WTC11 (cell line): ENCODE data around the gene CAMTA1.

Experiments
- CREB1 ChIP-seq: sonication (generic); formaldehyde crosslinking; IDR thresholded peaks from 2 replicates; pipeline ENCODE4 v1.8.0; 2023; ENCODE audit warnings: mild to moderate bottlenecking, missing genetic modification reagents
- FOXK1 ChIP-seq: sonication (generic); formaldehyde crosslinking; IDR thresholded peaks from 2 replicates; pipeline ENCODE4 v1.8.0; 2022; ENCODE audit warnings: mild to moderate bottlenecking, moderate library complexity, missing genetic modification reagents
- GTF2I ChIP-seq: fragments of 250-450 bp; sonication (Bioruptor Pico); conservative IDR thresholded peaks from 2 replicates; pipeline ENCODE4 v1.4.0; 2021; ENCODE audit warnings: mild to moderate bottlenecking
- NFYB ChIP-seq: sonication (generic); formaldehyde crosslinking; conservative IDR thresholded peaks from 2 replicates; pipeline ENCODE4 v1.8.0; 2022; ENCODE audit warnings: low read depth, missing genetic modification reagents
- NR2C2 ChIP-seq: sonication (generic); formaldehyde crosslinking; IDR thresholded peaks from 2 replicates; pipeline ENCODE4 v1.8.0; 2022; ENCODE audit warnings: mild to moderate bottlenecking, missing genetic modification reagents
- SMAD3 ChIP-seq: sonication (generic); formaldehyde crosslinking; IDR thresholded peaks from 2 replicates; pipeline ENCODE4 v1.8.0; 2022; ENCODE audit warnings: missing genetic modification reagents, mild to moderate bottlenecking, borderline replicate concordance
- SOX15 ChIP-seq: fragments of 250-450 bp; sonication (Bioruptor Pico); IDR thresholded peaks from 2 replicates; pipeline ENCODE4 v1.9.0; 2021; ENCODE audit warnings: mild to moderate bottlenecking
- SP1 ChIP-seq: sonication (generic); formaldehyde crosslinking; conservative IDR thresholded peaks from 2 replicates; pipeline ENCODE4 v1.8.1; 2022; ENCODE audit warnings: missing genetic modification reagents
- TEAD4 ChIP-seq: sonication (generic); formaldehyde crosslinking; IDR thresholded peaks from 2 replicates; pipeline ENCODE4 v1.8.0; 2022; ENCODE audit warnings: mild to moderate bottlenecking, missing genetic modification reagents
- ZNF671 ChIP-seq: fragments of 250-450 bp; sonication (Bioruptor Pico); IDR thresholded peaks from 2 replicates; pipeline ENCODE4 v1.8.0; 2021; ENCODE audit warnings: mild to moderate bottlenecking
- TF ChIP-seq, protein P1 (sequence below): sonication (generic); formaldehyde crosslinking; IDR thresholded peaks from 2 replicates; pipeline ENCODE4 v1.8.1; 2023; ENCODE audit warnings: mild to moderate bottlenecking, moderate library complexity, missing genetic modification reagents
- TF ChIP-seq, protein P2 (sequence below): sonication (generic); formaldehyde crosslinking; IDR thresholded peaks from 2 replicates; pipeline ENCODE4 v1.8.0; 2023; ENCODE audit warnings: mild to moderate bottlenecking, missing genetic modification reagents
- TF ChIP-seq, protein P3 (sequence below): fragments of 200-600 bp; IDR thresholded peaks from 2 replicates; pipeline ENCODE4 v1.8.0; 2022; ENCODE audit warnings: antibody characterized with exemption
- TF ChIP-seq, protein P4 (sequence below): sonication (generic); formaldehyde crosslinking; IDR thresholded peaks from 2 replicates; pipeline ENCODE4 v1.8.0; 2022; ENCODE audit warnings: mild to moderate bottlenecking, missing genetic modification reagents

DNA sequence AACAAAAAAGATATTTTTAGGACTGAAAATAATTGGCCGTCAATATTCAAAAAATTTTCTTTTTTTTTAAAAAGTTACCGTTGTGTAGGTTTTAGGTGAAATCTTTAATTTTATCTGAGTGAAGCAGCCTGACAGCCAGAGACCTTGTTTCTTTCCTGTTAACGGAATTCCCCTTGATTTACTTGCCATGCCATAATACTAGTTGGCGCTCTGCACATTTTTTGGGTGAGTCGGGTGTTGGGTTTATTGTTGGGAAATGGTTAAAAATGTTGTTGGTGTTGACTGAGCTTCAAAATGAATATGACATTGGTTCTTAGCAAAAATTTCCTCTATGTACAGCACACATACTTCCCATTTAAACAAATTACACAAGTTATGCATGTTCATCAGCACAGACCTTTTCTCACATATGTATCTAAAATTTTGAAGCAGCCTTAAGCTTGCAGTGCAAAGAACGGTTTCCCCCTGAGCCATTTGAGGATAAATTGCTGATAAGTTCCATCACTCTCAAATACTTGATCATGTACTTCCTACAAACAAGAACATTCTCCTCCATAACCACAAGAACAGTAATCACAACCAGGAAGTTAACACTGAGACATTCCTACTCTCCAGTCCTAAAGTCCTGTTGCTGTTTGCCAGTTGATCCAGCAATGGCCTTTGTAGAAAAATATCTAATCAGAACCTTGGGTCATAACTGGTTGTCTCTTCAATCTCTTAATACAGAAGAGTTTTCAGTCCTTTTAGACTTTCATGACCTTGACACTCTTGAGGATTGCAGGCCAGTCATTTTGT, 34.2 kb downstream of the CAMTA1 start:
- TF ChIP-seq CREB1 (CRISPR knock-in tag) (no peak), SMAD3 (CRISPR knock-in tag) (no peak), NFYB (no peak), NR2C2 (CRISPR knock-in tag) (no peak), SOX15 (no peak), ZNF671 (CRISPR knock-in tag) (no peak), SP1 (CRISPR knock-in tag) (no peak), GTF2I (CRISPR knock-in tag) (no peak), TEAD4 (no peak), FOXK1 (CRISPR knock-in tag) (no peak)
- TF ChIP-seq, protein P1, sequence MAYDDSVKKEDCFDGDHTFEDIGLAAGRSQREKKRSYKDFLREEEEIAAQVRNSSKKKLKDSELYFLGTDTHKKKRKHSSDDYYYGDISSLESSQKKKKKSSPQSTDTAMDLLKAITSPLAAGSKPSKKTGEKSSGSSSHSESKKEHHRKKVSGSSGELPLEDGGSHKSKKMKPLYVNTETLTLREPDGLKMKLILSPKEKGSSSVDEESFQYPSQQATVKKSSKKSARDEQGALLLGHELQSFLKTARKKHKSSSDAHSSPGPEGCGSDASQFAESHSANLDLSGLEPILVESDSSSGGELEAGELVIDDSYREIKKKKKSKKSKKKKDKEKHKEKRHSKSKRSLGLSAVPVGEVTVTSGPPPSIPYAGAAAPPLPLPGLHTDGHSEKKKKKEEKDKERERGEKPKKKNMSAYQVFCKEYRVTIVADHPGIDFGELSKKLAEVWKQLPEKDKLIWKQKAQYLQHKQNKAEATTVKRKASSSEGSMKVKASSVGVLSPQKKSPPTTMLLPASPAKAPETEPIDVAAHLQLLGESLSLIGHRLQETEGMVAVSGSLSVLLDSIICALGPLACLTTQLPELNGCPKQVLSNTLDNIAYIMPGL, result no peak
- TF ChIP-seq, protein P2, sequence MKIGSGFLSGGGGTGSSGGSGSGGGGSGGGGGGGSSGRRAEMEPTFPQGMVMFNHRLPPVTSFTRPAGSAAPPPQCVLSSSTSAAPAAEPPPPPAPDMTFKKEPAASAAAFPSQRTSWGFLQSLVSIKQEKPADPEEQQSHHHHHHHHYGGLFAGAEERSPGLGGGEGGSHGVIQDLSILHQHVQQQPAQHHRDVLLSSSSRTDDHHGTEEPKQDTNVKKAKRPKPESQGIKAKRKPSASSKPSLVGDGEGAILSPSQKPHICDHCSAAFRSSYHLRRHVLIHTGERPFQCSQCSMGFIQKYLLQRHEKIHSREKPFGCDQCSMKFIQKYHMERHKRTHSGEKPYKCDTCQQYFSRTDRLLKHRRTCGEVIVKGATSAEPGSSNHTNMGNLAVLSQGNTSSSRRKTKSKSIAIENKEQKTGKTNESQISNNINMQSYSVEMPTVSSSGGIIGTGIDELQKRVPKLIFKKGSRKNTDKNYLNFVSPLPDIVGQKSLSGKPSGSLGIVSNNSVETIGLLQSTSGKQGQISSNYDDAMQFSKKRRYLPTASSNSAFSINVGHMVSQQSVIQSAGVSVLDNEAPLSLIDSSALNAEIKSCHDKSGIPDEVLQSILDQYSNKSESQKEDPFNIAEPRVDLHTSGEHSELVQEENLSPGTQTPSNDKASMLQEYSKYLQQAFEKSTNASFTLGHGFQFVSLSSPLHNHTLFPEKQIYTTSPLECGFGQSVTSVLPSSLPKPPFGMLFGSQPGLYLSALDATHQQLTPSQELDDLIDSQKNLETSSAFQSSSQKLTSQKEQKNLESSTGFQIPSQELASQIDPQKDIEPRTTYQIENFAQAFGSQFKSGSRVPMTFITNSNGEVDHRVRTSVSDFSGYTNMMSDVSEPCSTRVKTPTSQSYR (CRISPR knock-in tag), result no peak
- TF ChIP-seq, protein P3, sequence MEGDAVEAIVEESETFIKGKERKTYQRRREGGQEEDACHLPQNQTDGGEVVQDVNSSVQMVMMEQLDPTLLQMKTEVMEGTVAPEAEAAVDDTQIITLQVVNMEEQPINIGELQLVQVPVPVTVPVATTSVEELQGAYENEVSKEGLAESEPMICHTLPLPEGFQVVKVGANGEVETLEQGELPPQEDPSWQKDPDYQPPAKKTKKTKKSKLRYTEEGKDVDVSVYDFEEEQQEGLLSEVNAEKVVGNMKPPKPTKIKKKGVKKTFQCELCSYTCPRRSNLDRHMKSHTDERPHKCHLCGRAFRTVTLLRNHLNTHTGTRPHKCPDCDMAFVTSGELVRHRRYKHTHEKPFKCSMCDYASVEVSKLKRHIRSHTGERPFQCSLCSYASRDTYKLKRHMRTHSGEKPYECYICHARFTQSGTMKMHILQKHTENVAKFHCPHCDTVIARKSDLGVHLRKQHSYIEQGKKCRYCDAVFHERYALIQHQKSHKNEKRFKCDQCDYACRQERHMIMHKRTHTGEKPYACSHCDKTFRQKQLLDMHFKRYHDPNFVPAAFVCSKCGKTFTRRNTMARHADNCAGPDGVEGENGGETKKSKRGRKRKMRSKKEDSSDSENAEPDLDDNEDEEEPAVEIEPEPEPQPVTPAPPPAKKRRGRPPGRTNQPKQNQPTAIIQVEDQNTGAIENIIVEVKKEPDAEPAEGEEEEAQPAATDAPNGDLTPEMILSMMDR, result no peak
- TF ChIP-seq, protein P4, sequence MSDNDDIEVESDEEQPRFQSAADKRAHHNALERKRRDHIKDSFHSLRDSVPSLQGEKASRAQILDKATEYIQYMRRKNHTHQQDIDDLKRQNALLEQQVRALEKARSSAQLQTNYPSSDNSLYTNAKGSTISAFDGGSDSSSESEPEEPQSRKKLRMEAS (CRISPR knock-in tag), result no peak
